B cell (primary cell): ENCODE measurements around the gene ZNF425.

Experiments
- CTCF ChIP-seq: fragments of 200-600 bp; IDR thresholded peaks from one replicate; pipeline ENCODE4 v1.8.0; 2022; ENCODE audit warnings: antibody characterized with exemption, mild to moderate bottlenecking
- EZH2 ChIP-seq: IDR thresholded peaks from 2 replicates; pipeline ENCODE4 v1.6.1; 2012; ENCODE audit warnings: borderline replicate concordance, low read depth, mild to moderate bottlenecking, moderate library complexity, low read length; ENCODE audit not compliant: insufficient read depth, poor library complexity, severe bottlenecking

- peak; percentile 89 for TF ChIP-seq CTCF
- no peak for TF ChIP-seq EZH2
Observed at GRCh38 chr7:149125863-149126661, at the start of gene ZNF425.
